Prostate gland (tissue), 2 donors: ENCODE results near the gene VPS16. TPM values are rescaled to one million over a fixed set of nuclear protein-coding genes. Genes with fewer than 3 reads are reported as not detected.

ENCODE experiments used
- DNase-seq: peaks from one replicate; pipeline ENCODE4 v3.0.0-alpha.2; 2019; ENCODE audit warnings: low spot score
- H3K27ac ChIP-seq, 2 donors: fragments of 200-600 bp; sonication (generic); 2 replicates each; pipeline ENCODE4 v1.5.1; 2017 to 2019
- H3K27me3 ChIP-seq: fragments of 200-600 bp; sonication (generic); replicated peaks from 2 replicates; pipeline ENCODE4 v1.5.1; 2019; ENCODE audit not compliant: insufficient read depth
- H3K36me3 ChIP-seq, 2 donors: fragments of 200-600 bp; sonication (generic); 1 replicate in 1 of 2; 2 replicates in 1 of 2; pipeline versions ENCODE4 v1.5.1 to v1.8.1; 2017 to 2019
- H3K4me1 ChIP-seq: fragments of 200-600 bp; sonication (generic); replicated peaks from 2 replicates; pipeline ENCODE4 v1.5.1; 2019
- H3K4me3 ChIP-seq, 2 donors: fragments of 200-600 bp; sonication (generic); 2 replicates each; pipeline ENCODE4 v1.5.1; 2017 to 2019
- H3K9me3 ChIP-seq: fragments of 200-600 bp; sonication (generic); 2 replicates; pipeline ENCODE4 v1.5.1; 2017
- POLR2A ChIP-seq: fragments of 450-650 bp; IDR thresholded peaks from one replicate; pipeline ENCODE4 v1.6.1; 2016; ENCODE audit warnings: antibody characterized with exemption, mild to moderate bottlenecking
- POLR2AphosphoS5 ChIP-seq: sonication (generic); formaldehyde crosslinking; IDR thresholded peaks from one replicate; pipeline ENCODE4 v1.6.1; 2017; ENCODE audit warnings: antibody characterized with exemption
- WGBS: methylation state at CpG from one replicate; pipeline ENCODE4 v1.1.5; 2018; 5-methylcytosine and 5-hydroxymethylcytosine counted together
- intact Hi-C: fragments of 100-400 bp; cut with DNase I; formaldehyde crosslinking; loops from one replicate; pipeline ENCODE4 v1.14.2; 2022
- total RNA-seq, 2 donors: library from RNA; depleted of rRNA; stranded (reverse); fragments of >200 nt; gene quantifications; one replicate each; pipeline ENCODE4 v1.1.0, GENCODE V29; 2016
- TF ChIP-seq, protein P1 (sequence below), 4 experiments: fragments of 200-600 bp in 2 of 4; fragments of 450-650 bp in 2 of 4; sonication (generic) in 2 of 4; IDR thresholded peaks; 1 replicate in 3 of 4; 2 replicates in 1 of 4; pipeline ENCODE4 v1.5.1; 2016 to 2019; ENCODE audit warnings: antibody characterized with exemption in 4 of 4, mild to moderate bottlenecking in 2 of 4, moderate library complexity in 2 of 4

The VPS16 gene
- total RNA-seq, 2 donors from 2014 or later, result 27.5 to 37.3 TPM

DNA sequence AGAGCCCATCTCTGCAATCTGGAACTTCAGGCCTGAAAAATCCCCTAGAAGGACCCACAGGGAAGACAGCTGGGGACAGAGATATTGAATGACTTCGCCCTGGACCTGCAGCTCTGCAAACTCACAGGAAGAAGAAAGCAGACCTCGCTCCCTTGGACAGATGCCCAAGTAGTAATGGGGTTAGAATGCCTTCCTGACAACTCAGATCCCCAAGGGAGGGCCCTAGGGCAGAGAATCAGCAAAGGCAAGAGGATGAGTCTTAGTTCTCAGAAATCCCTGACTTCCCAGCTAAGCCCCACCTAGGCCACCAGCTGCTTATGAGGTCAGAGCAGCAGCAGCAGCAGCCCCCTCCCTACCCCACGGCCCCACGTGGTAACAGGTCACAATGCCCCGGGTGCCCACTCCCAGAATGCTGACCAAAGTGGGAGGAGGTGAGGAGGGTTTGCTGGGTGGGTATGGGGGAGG, 25.9 kb upstream of the VPS16 start, which contains the start of gene C20orf141:
Gene C20orf141 (plus strand): TSS at position 401 of the 465 bp plus-strand sequence. CDS start 198 bp downstream, outside the sequence.
- H3K36me3 ChIP-seq, result no peaks in the 10 kb centered on the region
- TF ChIP-seq, protein P1, sequence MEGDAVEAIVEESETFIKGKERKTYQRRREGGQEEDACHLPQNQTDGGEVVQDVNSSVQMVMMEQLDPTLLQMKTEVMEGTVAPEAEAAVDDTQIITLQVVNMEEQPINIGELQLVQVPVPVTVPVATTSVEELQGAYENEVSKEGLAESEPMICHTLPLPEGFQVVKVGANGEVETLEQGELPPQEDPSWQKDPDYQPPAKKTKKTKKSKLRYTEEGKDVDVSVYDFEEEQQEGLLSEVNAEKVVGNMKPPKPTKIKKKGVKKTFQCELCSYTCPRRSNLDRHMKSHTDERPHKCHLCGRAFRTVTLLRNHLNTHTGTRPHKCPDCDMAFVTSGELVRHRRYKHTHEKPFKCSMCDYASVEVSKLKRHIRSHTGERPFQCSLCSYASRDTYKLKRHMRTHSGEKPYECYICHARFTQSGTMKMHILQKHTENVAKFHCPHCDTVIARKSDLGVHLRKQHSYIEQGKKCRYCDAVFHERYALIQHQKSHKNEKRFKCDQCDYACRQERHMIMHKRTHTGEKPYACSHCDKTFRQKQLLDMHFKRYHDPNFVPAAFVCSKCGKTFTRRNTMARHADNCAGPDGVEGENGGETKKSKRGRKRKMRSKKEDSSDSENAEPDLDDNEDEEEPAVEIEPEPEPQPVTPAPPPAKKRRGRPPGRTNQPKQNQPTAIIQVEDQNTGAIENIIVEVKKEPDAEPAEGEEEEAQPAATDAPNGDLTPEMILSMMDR (IDR thresholded peaks at IDR 0.05), result no peak
- TF ChIP-seq POLR2A, result no peak
- H3K9me3 ChIP-seq, result no peaks in the 10 kb centered on the region
- intact Hi-C loops, result no loop called here
- no peak for DNase-seq
- H3K27ac ChIP-seq, result no peak within 1 kb of the TSS
- WGBS, result 26% methylated on average over 5 of the region's 5 CpGs
- H3K4me3 ChIP-seq, result no peak within 1 kb of the TSS
- H3K4me1 ChIP-seq, result no peaks in the 10 kb centered on the region
- no peaks in the 10 kb centered on the region for H3K27me3 ChIP-seq

GRCh38 chr20:2815242-2815900, 25.2 kb upstream of the VPS16 start:
- no peaks in the 10 kb centered on the region for H3K36me3 ChIP-seq
- no peak overlapping the region for H3K4me3 ChIP-seq
- peaks cover 2% of the 10 kb centered on the region for H3K27me3 ChIP-seq
- H3K9me3 ChIP-seq, result no peaks in the 10 kb centered on the region
- TF ChIP-seq POLR2AphosphoS5 (no peak), POLR2A (no peak)
- TF ChIP-seq, protein P1 (IDR thresholded peaks at IDR 0.05), result no peak
- intact Hi-C loops, result no loop called here
- no peak for DNase-seq
- H3K4me1 ChIP-seq, result no peaks in the 10 kb centered on the region
- 94% methylated on average over 8 of the region's 8 CpGs for WGBS
- H3K27ac ChIP-seq, result no peak overlapping the region

GRCh38 chr20:2816030-2816582, 24.4 kb upstream of the VPS16 start, which contains the start of gene TMEM239:
TSS of gene TMEM239 (plus strand) at chr20:2816364. CDS start at chr20:2816555, 191 bp downstream.
- Histone ChIP-seq H3K36me3 (no peaks in the 10 kb centered on the region), H3K4me1 (no peaks in the 10 kb centered on the region), H3K9me3 (no peaks in the 10 kb centered on the region), H3K27ac (no peak within 1 kb of the TSS), H3K27me3 (peaks cover 8% of the 10 kb centered on the region), H3K4me3 (no peak within 1 kb of the TSS)
- 79% methylated on average over 10 of the region's 10 CpGs for WGBS
- TF ChIP-seq POLR2AphosphoS5 (no peak), POLR2A (no peak)
- TF ChIP-seq, protein P1 (IDR thresholded peaks at IDR 0.05), result no peak
- intact Hi-C loops, result no loop called here
- DNase-seq, result no peak

DNA sequence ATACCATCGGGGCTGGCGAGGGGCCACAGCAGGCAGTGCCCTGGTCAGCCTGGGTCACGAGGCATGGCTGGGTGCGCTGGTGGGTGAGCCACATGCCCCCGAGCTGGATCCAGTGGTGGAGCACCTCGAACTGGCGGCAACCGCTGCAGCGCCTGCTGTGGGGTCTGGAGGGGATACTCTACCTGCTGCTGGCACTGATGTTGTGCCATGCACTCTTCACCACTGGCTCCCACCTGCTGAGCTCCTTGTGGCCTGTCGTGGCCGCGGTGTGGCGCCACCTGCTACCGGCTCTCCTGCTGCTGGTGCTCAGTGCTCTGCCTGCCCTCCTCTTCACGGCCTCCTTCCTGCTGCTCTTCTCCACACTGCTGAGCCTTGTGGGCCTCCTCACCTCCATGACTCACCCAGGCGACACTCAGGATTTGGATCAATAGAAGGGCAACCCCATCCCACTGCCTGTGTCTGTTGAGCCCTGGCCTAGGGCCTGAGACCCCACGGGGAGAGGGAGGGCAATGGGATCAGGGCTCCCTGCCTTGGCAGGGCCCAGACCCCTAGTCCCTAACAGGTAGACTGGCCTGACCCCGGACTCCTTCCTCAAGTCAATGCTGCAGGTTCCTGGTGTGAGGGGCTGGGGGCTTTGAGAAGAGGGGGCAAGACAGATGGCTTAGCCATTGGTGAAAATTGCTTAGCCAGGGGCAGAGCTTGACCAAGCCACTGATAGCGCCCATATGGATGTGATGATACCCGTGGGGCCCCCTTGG, 23.8 kb upstream of the VPS16 start:
- H3K36me3 ChIP-seq, result no peaks in the 10 kb centered on the region
- WGBS, result 84% methylated on average over 20 of the region's 20 CpGs
- H3K9me3 ChIP-seq, result no peaks in the 10 kb centered on the region
- peaks cover 8% of the 10 kb centered on the region for H3K27me3 ChIP-seq
- intact Hi-C loops, result no loop called here
- H3K4me3 ChIP-seq, result no peak overlapping the region
- no peaks in the 10 kb centered on the region for H3K4me1 ChIP-seq
- no peak for TF ChIP-seq POLR2AphosphoS5
- no peak for TF ChIP-seq POLR2A
- TF ChIP-seq, protein P1 (IDR thresholded peaks at IDR 0.05), result no peak
- DNase-seq, result no peak
- no peak overlapping the region for H3K27ac ChIP-seq
